Measurements from ENCODE around the gene PWWP2A. TPM values are rescaled to one million over a fixed set of nuclear protein-coding genes. Genes with fewer than 3 reads are reported as not detected.
A peak's percentile ranks its signal among the peaks of the same experiment; 100 is the strongest.

Gene PWWP2A
- total RNA-seq, 1 experiment from 2014 or later: 22.6 TPM

DNA sequence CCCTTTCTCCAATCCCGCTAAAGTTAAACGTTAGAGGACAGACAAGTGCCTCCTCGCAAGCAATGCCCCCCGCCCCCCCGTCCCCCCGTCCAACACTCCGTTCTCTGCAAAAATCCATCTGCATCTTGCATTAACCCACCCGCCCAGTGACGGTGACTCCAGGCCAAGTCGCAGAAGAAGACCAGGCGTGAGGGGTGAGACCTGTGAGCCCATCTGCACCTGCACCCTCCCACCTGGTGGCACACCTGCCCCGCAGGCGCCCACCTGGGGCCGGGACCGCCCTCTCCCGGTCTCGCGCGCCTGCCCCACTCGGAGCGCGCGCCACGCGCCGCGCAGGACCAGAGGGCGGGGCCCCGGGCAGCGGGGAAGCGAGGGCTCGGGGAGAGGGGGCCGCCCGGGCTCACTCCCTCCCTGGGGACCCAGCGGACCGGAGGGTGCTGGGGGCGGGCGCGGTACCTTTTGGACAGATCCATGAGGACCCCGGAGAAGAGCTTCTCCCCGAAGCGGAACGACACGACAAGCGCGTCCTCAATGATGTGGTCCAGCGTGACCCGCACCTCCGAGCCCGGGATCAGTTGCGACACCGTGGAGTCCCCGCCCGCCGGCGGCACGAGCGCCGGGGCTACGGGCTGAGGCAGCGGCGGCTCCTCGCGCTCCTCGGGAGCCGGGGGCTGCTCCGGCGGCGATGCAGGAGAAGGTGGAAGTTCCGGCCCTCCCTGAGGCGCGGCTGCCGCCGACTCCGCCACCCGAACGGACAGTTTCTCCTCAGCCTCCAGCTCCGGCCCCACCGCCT, 705 bp downstream of the PWWP2A start:
- Histone ChIP-seq H3K36me3 (ENCODE audit: control insufficient read depth, insufficient read depth, low read length) (no peaks in the 10 kb centered on the region), H3K27me3 (ENCODE audit: control insufficient read depth, insufficient read depth, low read length) (no peaks in the 10 kb centered on the region), H3K9me3 (ENCODE audit: control insufficient read depth, insufficient read depth, low read depth, low read length) (no peaks in the 10 kb centered on the region), H3K4me3 (ENCODE audit: low read depth in 2 of 2, low read length in 2 of 2) (peak overlapping the region; percentile 76 to 79), H3K27ac (ENCODE audit: low read length) (peak overlapping the region; percentile 74; the same call in 1 of the 2 replicates), H3K4me1 (ENCODE audit: control insufficient read depth, insufficient read depth, low read length) (peaks cover 8% of the 10 kb centered on the region)
- CTCF ChIA-PET: interaction anchor here (0.6 to 1.0 kb wide), 2 partner anchors 9 to 38 kb away, joined by 3 to 4 read pairs; no protein-coding TSS in a partner anchor
- POLR2A ChIA-PET: no interaction called here
- intact Hi-C loops (cut with micrococcal nuclease; ENCODE audit: unreplicated experiment): no loop called here
- TF ChIP-seq, protein P1, sequence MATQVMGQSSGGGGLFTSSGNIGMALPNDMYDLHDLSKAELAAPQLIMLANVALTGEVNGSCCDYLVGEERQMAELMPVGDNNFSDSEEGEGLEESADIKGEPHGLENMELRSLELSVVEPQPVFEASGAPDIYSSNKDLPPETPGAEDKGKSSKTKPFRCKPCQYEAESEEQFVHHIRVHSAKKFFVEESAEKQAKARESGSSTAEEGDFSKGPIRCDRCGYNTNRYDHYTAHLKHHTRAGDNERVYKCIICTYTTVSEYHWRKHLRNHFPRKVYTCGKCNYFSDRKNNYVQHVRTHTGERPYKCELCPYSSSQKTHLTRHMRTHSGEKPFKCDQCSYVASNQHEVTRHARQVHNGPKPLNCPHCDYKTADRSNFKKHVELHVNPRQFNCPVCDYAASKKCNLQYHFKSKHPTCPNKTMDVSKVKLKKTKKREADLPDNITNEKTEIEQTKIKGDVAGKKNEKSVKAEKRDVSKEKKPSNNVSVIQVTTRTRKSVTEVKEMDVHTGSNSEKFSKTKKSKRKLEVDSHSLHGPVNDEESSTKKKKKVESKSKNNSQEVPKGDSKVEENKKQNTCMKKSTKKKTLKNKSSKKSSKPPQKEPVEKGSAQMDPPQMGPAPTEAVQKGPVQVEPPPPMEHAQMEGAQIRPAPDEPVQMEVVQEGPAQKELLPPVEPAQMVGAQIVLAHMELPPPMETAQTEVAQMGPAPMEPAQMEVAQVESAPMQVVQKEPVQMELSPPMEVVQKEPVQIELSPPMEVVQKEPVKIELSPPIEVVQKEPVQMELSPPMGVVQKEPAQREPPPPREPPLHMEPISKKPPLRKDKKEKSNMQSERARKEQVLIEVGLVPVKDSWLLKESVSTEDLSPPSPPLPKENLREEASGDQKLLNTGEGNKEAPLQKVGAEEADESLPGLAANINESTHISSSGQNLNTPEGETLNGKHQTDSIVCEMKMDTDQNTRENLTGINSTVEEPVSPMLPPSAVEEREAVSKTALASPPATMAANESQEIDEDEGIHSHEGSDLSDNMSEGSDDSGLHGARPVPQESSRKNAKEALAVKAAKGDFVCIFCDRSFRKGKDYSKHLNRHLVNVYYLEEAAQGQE (IDR thresholded peaks at IDR 0.05; ENCODE audit: insufficient read depth in 1 of 2, low read depth in 2 of 2, low read length in 1 of 2): no peak
- no peak; the same call in 1 of the 2 replicates for TF ChIP-seq POLR2AphosphoS5 (IDR thresholded peaks at IDR 0.05; ENCODE audit: low read depth, low read length)
- no peak for TF ChIP-seq TCF7L2 (IDR thresholded peaks at IDR 0.05; ENCODE audit: low read depth, low read length)
- no TSS peak for BruUV-seq (replicated peaks)
- in situ Hi-C loops (cut with HindIII; ENCODE audit: low pct_unique_long_range_greater_than_20kb, low sequenced_read_pairs): no loop called here
- DNase-seq (ENCODE audit: low read depth, low spot score): no peak
- ATAC-seq: peak; percentile 8

DNA sequence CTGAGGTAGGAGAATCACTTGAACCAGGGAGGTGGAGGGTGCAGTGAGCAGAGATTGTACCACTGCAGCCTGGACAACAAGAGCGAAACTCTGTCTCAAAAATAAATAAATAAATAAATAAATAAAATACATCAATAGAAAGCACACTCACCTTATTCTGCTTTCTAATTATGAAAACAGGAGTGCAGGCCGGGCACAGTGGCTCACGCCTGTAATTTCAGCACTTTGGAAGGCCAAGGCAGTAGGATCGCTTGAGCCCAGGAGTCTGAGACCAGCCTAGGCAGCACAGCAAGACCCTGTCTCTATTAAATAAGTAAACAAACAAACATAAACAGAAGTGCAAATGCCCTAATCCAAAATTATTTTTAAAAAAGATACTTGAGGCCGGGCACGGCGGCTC, 2.3 kb downstream of the PWWP2A start:
- CTCF ChIA-PET: no interaction called here

More for the DNA sequence above, 2.3 kb downstream of the PWWP2A start:
- Histone ChIP-seq H3K4me1 (ENCODE audit: control insufficient read depth, insufficient read depth, low read length) (peaks cover 8% of the 10 kb centered on the region), H3K36me3 (ENCODE audit: control insufficient read depth, insufficient read depth, low read length) (no peaks in the 10 kb centered on the region), H3K27ac (ENCODE audit: low read length) (no peak overlapping the region), H3K4me3 (ENCODE audit: low read depth in 2 of 2, low read length in 2 of 2) (no peak overlapping the region), H3K9me3 (ENCODE audit: control insufficient read depth, insufficient read depth, low read depth, low read length) (no peaks in the 10 kb centered on the region), H3K27me3 (ENCODE audit: control insufficient read depth, insufficient read depth, low read length) (no peaks in the 10 kb centered on the region)
- intact Hi-C loops (cut with micrococcal nuclease; ENCODE audit: unreplicated experiment) (no loop called here), in situ Hi-C loops (cut with HindIII; ENCODE audit: low pct_unique_long_range_greater_than_20kb, low sequenced_read_pairs) (no loop called here)
- BruUV-seq (replicated peaks): no TSS peak
- DNase-seq (ENCODE audit: low read depth, low spot score) (no peak), ATAC-seq (no peak)
- TF ChIP-seq SIN3A (IDR thresholded peaks at IDR 0.05; ENCODE audit: borderline replicate concordance, insufficient read depth, low read depth, low read length): no peak
- TF ChIP-seq POLR2AphosphoS5 (IDR thresholded peaks at IDR 0.05; ENCODE audit: low read depth, low read length): no peak
- TF ChIP-seq, protein P2, sequence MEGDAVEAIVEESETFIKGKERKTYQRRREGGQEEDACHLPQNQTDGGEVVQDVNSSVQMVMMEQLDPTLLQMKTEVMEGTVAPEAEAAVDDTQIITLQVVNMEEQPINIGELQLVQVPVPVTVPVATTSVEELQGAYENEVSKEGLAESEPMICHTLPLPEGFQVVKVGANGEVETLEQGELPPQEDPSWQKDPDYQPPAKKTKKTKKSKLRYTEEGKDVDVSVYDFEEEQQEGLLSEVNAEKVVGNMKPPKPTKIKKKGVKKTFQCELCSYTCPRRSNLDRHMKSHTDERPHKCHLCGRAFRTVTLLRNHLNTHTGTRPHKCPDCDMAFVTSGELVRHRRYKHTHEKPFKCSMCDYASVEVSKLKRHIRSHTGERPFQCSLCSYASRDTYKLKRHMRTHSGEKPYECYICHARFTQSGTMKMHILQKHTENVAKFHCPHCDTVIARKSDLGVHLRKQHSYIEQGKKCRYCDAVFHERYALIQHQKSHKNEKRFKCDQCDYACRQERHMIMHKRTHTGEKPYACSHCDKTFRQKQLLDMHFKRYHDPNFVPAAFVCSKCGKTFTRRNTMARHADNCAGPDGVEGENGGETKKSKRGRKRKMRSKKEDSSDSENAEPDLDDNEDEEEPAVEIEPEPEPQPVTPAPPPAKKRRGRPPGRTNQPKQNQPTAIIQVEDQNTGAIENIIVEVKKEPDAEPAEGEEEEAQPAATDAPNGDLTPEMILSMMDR (IDR thresholded peaks at IDR 0.05): no peak
- no peak for TF ChIP-seq TCF7L2 (IDR thresholded peaks at IDR 0.05; ENCODE audit: low read depth, low read length)
- TF ChIP-seq, protein P1 (IDR thresholded peaks at IDR 0.05; ENCODE audit: insufficient read depth in 1 of 2, low read depth in 2 of 2, low read length in 1 of 2): no peak
- POLR2A ChIA-PET: no interaction called here
